Glutamatergic neuron (in vitro differentiated cells): Measurements from ENCODE around the gene BMPER. TPM values are rescaled to one million over a fixed set of nuclear protein-coding genes. Genes with fewer than 3 reads are reported as not detected.

ENCODE experiments used
- DNase-seq: peaks from one replicate; pipeline ENCODE4 v3.0.0; 2022
- H3K27ac Mint-ChIP-seq: one replicate; pipeline ENCODE4 v1.8.0; 2020; ENCODE audit warnings: mild to moderate bottlenecking, mixed read lengths, inconsistent platforms; ENCODE audit not compliant: unreplicated experiment
- H3K27me3 Mint-ChIP-seq: one replicate; pipeline ENCODE4 v1.8.0; 2020; ENCODE audit warnings: mild to moderate bottlenecking, moderate library complexity, mixed read lengths, inconsistent platforms; ENCODE audit not compliant: unreplicated experiment
- H3K36me3 Mint-ChIP-seq: one replicate; pipeline ENCODE4 v1.8.0; 2020; ENCODE audit warnings: mild to moderate bottlenecking, mixed read lengths, inconsistent platforms; ENCODE audit not compliant: unreplicated experiment
- H3K4me1 Mint-ChIP-seq: one replicate; pipeline ENCODE4 v1.8.0; 2020; ENCODE audit warnings: mild to moderate bottlenecking, low read depth, mixed read lengths, inconsistent platforms; ENCODE audit not compliant: unreplicated experiment
- H3K4me3 Mint-ChIP-seq: one replicate; pipeline ENCODE4 v1.8.0; 2020; ENCODE audit warnings: mild to moderate bottlenecking, mixed read lengths, inconsistent platforms; ENCODE audit not compliant: unreplicated experiment
- H3K9me3 Mint-ChIP-seq: one replicate; pipeline ENCODE4 v1.8.0; 2020; ENCODE audit warnings: mild to moderate bottlenecking, moderate library complexity, mixed read lengths, inconsistent platforms; ENCODE audit not compliant: unreplicated experiment
- total RNA-seq: library from RNA; stranded (reverse); fragmentation: NEBNext Ultra II Directional; extraction: Animal tissue kit (Norgen Biotek cat#: 25700); gene quantifications from one replicate; pipeline ENCODE4 v1.2.1, GENCODE V29; 2021; ENCODE audit not compliant: unreplicated experiment
- TF ChIP-seq, protein P1 (sequence below): fragments of 200-600 bp; sonication (generic); IDR thresholded peaks from one replicate; pipeline ENCODE4 v1.5.0; 2021; ENCODE audit not compliant: partially characterized antibody, unreplicated experiment

The BMPER gene
- total RNA-seq, 1 donor from 2014 or later: 16.2 TPM

- Mint-ChIP-seq H3K27me3 (no peaks in the 10 kb centered on the region), H3K27ac (peak overlapping the region; percentile 1), H3K36me3 (peaks cover 4% of the 10 kb centered on the region), H3K9me3 (peaks cover 4% of the 10 kb centered on the region), H3K4me3 (peak overlapping the region; percentile 34), H3K4me1 (peaks cover 19% of the 10 kb centered on the region)
- TF ChIP-seq, protein P1, sequence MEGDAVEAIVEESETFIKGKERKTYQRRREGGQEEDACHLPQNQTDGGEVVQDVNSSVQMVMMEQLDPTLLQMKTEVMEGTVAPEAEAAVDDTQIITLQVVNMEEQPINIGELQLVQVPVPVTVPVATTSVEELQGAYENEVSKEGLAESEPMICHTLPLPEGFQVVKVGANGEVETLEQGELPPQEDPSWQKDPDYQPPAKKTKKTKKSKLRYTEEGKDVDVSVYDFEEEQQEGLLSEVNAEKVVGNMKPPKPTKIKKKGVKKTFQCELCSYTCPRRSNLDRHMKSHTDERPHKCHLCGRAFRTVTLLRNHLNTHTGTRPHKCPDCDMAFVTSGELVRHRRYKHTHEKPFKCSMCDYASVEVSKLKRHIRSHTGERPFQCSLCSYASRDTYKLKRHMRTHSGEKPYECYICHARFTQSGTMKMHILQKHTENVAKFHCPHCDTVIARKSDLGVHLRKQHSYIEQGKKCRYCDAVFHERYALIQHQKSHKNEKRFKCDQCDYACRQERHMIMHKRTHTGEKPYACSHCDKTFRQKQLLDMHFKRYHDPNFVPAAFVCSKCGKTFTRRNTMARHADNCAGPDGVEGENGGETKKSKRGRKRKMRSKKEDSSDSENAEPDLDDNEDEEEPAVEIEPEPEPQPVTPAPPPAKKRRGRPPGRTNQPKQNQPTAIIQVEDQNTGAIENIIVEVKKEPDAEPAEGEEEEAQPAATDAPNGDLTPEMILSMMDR: no peak
- peak; percentile 45 for DNase-seq
Measured at GRCh38 chr7:34059136-34059828, 153.9 kb downstream of the BMPER start.

DNA sequence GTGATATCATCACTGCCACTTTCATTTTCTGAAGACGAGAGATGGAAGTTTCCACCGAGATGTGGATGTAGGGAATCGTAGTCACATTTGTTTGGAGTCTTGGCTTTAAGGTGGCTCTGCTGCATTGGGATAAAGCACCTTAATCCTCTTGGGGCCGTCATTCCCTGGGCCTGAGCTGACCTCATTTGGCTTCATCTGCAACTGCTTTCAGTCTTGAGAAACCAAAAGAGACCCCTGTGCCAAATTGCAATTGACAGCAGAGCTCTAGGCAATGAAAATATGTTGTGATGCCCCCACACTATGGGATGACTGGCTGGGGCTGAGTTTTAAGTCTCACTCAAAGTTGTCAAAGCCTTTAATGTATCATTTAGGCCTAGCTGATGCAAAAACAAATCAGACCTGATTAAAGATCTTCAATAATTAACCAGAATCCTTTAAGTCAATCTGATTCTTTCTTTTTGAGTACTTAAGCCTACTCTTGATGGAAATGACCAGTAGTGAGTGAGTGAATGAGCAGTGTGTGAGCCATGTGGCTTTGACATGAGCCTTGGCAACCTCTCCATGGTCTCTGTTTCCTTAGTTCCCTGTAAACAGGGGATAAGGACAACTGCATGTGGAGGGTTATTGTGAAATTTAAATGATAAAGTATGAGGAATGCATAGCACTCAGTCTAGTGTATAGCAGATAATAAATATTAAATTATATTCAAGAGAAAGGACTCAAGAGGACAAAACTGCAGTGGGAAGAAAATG is 155.0 kb downstream of the BMPER start:
- peaks cover 19% of the 10 kb centered on the region for H3K4me1 Mint-ChIP-seq
- DNase-seq: no peak
- TF ChIP-seq, protein P1: no peak
- peaks cover 4% of the 10 kb centered on the region for H3K36me3 Mint-ChIP-seq
- no peaks in the 10 kb centered on the region for H3K27me3 Mint-ChIP-seq
- H3K27ac Mint-ChIP-seq: peak overlapping the region; percentile 1
- peaks cover 4% of the 10 kb centered on the region for H3K9me3 Mint-ChIP-seq
- H3K4me3 Mint-ChIP-seq: no peak overlapping the region

DNA sequence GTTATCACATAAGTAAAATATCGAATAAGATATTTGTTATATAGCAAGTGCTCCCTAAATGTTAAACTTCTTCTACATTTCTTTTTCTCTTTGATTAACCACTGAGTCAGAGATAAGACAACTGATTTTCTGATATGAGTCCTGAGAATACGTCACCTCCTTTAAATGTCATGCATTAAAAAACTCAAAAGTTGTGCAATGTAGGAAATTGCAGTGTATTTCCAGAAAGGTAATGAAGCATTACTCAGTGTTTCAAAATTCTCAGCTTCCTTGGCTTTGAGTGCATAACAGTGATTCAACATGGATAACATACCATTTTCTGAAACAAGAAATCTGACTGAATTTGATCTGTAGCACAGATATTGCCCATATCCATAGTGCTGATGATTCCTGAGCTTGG is 155.8 kb downstream of the BMPER start:
- Mint-ChIP-seq H3K4me1 (peaks cover 19% of the 10 kb centered on the region), H3K4me3 (no peak overlapping the region), H3K27me3 (no peaks in the 10 kb centered on the region), H3K27ac (no peak overlapping the region), H3K9me3 (peaks cover 4% of the 10 kb centered on the region), H3K36me3 (no peaks in the 10 kb centered on the region)
- no peak for DNase-seq
- TF ChIP-seq, protein P1: no peak

DNA sequence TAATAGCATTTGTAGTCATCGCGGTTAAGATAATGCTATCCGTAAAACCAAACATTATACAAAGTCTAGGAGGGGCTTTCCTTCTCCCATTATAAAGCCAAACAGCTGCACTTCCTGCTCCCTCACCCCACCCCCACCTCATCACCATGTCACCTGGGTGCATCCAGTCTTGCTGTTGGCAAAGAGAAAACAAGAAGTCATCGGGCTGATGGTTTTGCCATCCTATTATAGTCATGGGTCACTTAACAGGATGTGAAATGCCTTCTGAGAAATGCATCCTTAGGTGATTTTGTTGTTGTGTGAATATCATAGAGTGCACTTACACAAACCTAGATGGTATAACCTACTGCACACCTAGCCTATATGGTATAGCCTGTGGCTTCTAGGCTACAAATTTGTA is 157.0 kb downstream of the BMPER start:
- Mint-ChIP-seq H3K36me3 (no peaks in the 10 kb centered on the region), H3K4me1 (peaks cover 21% of the 10 kb centered on the region), H3K9me3 (peaks cover 4% of the 10 kb centered on the region), H3K4me3 (no peak overlapping the region), H3K27me3 (no peaks in the 10 kb centered on the region), H3K27ac (no peak overlapping the region)
- DNase-seq: no peak
- TF ChIP-seq, protein P1: no peak

DNA sequence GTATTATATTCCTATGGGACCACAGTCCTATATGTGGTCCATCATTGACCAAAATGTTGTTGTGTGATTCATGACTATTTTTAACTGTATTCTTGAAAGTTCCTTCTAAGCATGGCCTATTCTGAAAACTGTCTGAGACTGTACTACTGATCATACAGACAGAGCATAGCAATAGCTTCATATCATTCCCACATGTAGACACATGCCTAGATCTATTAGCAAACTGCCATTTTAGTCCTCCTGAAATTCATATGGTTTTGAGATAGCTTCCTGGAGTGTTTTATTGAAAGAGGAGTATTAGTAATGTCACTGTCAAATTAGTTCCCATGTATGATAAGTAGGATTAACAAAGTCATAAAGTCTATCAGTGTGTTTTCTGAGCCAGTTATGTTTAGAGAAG is 157.5 kb downstream of the BMPER start:
- DNase-seq: no peak
- Mint-ChIP-seq H3K4me1 (peaks cover 17% of the 10 kb centered on the region), H3K27me3 (no peaks in the 10 kb centered on the region), H3K36me3 (no peaks in the 10 kb centered on the region), H3K9me3 (peaks cover 4% of the 10 kb centered on the region), H3K4me3 (no peak overlapping the region), H3K27ac (no peak overlapping the region)
- TF ChIP-seq, protein P1: no peak
